IMR-90 (cell line): ENCODE results near the gene DIAPH2.

Source experiments
- BHLHE40 ChIP-seq: fragments of 150-350 bp; IDR thresholded peaks from 2 replicates; pipeline ENCODE4 v1.6.1; 2016; ENCODE audit warnings: mild to moderate bottlenecking, low read depth, low read length
- CTCF ChIP-seq: conservative IDR thresholded peaks from 2 replicates; pipeline ENCODE4 v1.5.1; 2012; ENCODE audit warnings: mild to moderate bottlenecking, low read depth, low read length, improper control_type of control experiment
- ELK1 ChIP-seq: fragments of 150-350 bp; IDR thresholded peaks from 2 replicates; pipeline ENCODE4 v1.6.1; 2016; ENCODE audit warnings: low read depth, mild to moderate bottlenecking, low read length, moderate library complexity, borderline replicate concordance
- MAFK ChIP-seq: IDR thresholded peaks from 2 replicates; pipeline ENCODE4 v1.6.1; 2012; ENCODE audit warnings: low read depth, low read length, improper control_type of control experiment
- MAZ ChIP-seq: IDR thresholded peaks from 2 replicates; pipeline ENCODE4 v1.6.1; 2012; ENCODE audit warnings: low read depth, mild to moderate bottlenecking, low read length, improper control_type of control experiment, moderate library complexity, borderline replicate concordance
- MXI1 ChIP-seq: IDR thresholded peaks from 2 replicates; pipeline ENCODE4 v1.6.1; 2012; ENCODE audit warnings: low read depth, mild to moderate bottlenecking, low read length, moderate library complexity, borderline replicate concordance
- POLR2A ChIP-seq: IDR thresholded peaks from 2 replicates; pipeline ENCODE4 v1.6.1; 2012; ENCODE audit warnings: mild to moderate bottlenecking, low read depth, low read length
- RFX5 ChIP-seq: IDR thresholded peaks from 2 replicates; pipeline ENCODE4 v1.8.0; 2012; ENCODE audit warnings: low read depth, mild to moderate bottlenecking, low read length, moderate library complexity
- SMC3 ChIP-seq: fragments of 150-350 bp; IDR thresholded peaks from 2 replicates; pipeline ENCODE4 v1.6.1; 2016; ENCODE audit warnings: low read depth, mild to moderate bottlenecking, antibody characterized with exemption, low read length, moderate library complexity

GRCh38 chrX:97397371-97397770 is 712.7 kb downstream of the DIAPH2 start:
- TF ChIP-seq MAZ (no peak), CTCF (no peak), RFX5 (no peak), BHLHE40 (no peak), MAFK (no peak), ELK1 (no peak), POLR2A (no peak), MXI1 (no peak), SMC3 (no peak)
